Neural progenitor cell (in vitro differentiated cells): ENCODE results near the gene HSPG2. TPM values are rescaled to one million over a fixed set of nuclear protein-coding genes. Genes with fewer than 3 reads are reported as not detected.
"Not testable (repeated sequence)": the region's sequence is repeated elsewhere in the genome, so short reads cannot be mapped to it uniquely, and the experiment has no call there.

Source experiments
- DNase-seq: peaks from one replicate; pipeline ENCODE4 v3.0.0-alpha.2; 2016; ENCODE audit warnings: low spot score
- H2AFZ ChIP-seq: fragments of 200-600 bp; sonication (generic); replicated peaks from 2 replicates; pipeline ENCODE4 v1.6.1; 2016; ENCODE audit warnings: antibody characterized with exemption
- H3F3A ChIP-seq: fragments of 200-600 bp; sonication (generic); 2 replicates; pipeline ENCODE4 v1.6.1; 2016; ENCODE audit warnings: antibody characterized with exemption, low read depth
- H3K27ac ChIP-seq: fragments of 200-600 bp; sonication (generic); 2 replicates; pipeline ENCODE4 v1.5.1; 2016; ENCODE audit warnings: mild to moderate bottlenecking
- H3K27me3 ChIP-seq: fragments of 200-600 bp; sonication (generic); 2 replicates; pipeline ENCODE4 v1.6.1; 2016; ENCODE audit warnings: mild to moderate bottlenecking, moderate library complexity
- H3K36me3 ChIP-seq: fragments of 200-600 bp; sonication (generic); 2 replicates; pipeline ENCODE4 v1.5.1; 2016
- H3K4me1 ChIP-seq: fragments of 200-600 bp; sonication (generic); 2 replicates; pipeline ENCODE4 v1.6.1; 2016; ENCODE audit warnings: mixed run types
- H3K4me2 ChIP-seq: fragments of 200-600 bp; sonication (generic); 2 replicates; pipeline ENCODE4 v1.6.1; 2016
- H3K4me3 ChIP-seq: fragments of 200-600 bp; sonication (generic); 2 replicates; pipeline ENCODE4 v1.5.1; 2016
- H3K79me2 ChIP-seq: fragments of 200-600 bp; sonication (generic); 2 replicates; pipeline ENCODE4 v1.6.1; 2016; ENCODE audit warnings: low read depth
- H3K9ac ChIP-seq: fragments of 200-600 bp; sonication (generic); 2 replicates; pipeline ENCODE4 v1.6.1; 2016
- H3K9me3 ChIP-seq: fragments of 200-600 bp; sonication (generic); 2 replicates; pipeline ENCODE4 v1.5.1; 2016; ENCODE audit warnings: low read depth
- H4K20me1 ChIP-seq: fragments of 200-600 bp; sonication (generic); 2 replicates; pipeline ENCODE4 v1.6.1; 2016; ENCODE audit warnings: low read depth
- H3K27ac Mint-ChIP-seq: 3 replicates; pipeline ENCODE4 v1.8.0; 2021; ENCODE audit warnings: mixed read lengths
- H3K27me3 Mint-ChIP-seq: 2 replicates; pipeline ENCODE4 v1.8.0; 2022; ENCODE audit warnings: low read depth, mild to moderate bottlenecking, inconsistent platforms, moderate library complexity, mixed read lengths; ENCODE audit not compliant: insufficient read depth
- H3K36me3 Mint-ChIP-seq: 3 replicates; pipeline ENCODE4 v1.8.0; 2021; ENCODE audit warnings: mixed read lengths
- H3K4me1 Mint-ChIP-seq: 3 replicates; pipeline ENCODE4 v1.8.0; 2021; ENCODE audit warnings: mixed read lengths
- H3K4me3 Mint-ChIP-seq: 3 replicates; pipeline ENCODE4 v1.8.0; 2021; ENCODE audit warnings: mild to moderate bottlenecking, moderate library complexity, mixed read lengths
- H3K9me3 Mint-ChIP-seq: 3 replicates; pipeline ENCODE4 v1.8.0; 2020; ENCODE audit warnings: mixed read lengths
- CTCF ChIP-seq: fragments of 200-600 bp; sonication (generic); IDR thresholded peaks from 2 replicates; pipeline ENCODE4 v1.5.1; 2017; ENCODE audit warnings: antibody characterized with exemption, mild to moderate bottlenecking
- EZH2 ChIP-seq: fragments of 200-600 bp; sonication (generic); IDR thresholded peaks from 2 replicates; pipeline ENCODE4 v1.6.1; 2017; ENCODE audit warnings: antibody characterized with exemption, mild to moderate bottlenecking, moderate library complexity
- EZH2phosphoT487 ChIP-seq: fragments of 200-600 bp; sonication (generic); IDR thresholded peaks from 2 replicates; pipeline ENCODE4 v1.6.1; 2017; ENCODE audit warnings: antibody characterized with exemption
- total RNA-seq: library from RNA; depleted of rRNA; stranded (reverse); fragments of >200 nt; gene quantifications from 2 replicates; pipeline ENCODE4 v1.2.3, GENCODE V29; 2015; ENCODE audit warnings: low replicate concordance

HSPG2 gene
- total RNA-seq, 1 donor from 2014 or later: 6.9 TPM

GRCh38 chr1:21970523-21970922, 33.4 kb upstream of the HSPG2 start:
- H2AFZ ChIP-seq, H3K36me3 ChIP-seq, H3K36me3 Mint-ChIP-seq, H3K4me1 Mint-ChIP-seq, H3K9ac ChIP-seq, H3F3A ChIP-seq, H3K27me3 ChIP-seq, H3K9me3 Mint-ChIP-seq, DNase-seq, H4K20me1 ChIP-seq, H3K27ac Mint-ChIP-seq, H3K9me3 ChIP-seq, H3K4me3 Mint-ChIP-seq, H3K79me2 ChIP-seq, H3K4me2 ChIP-seq, H3K4me1 ChIP-seq, H3K27me3 Mint-ChIP-seq, H3K27ac ChIP-seq, H3K4me3 ChIP-seq: not testable (repeated sequence)

- not testable (repeated sequence) for H3K9ac ChIP-seq, DNase-seq, H3K27ac ChIP-seq, H3K27me3 ChIP-seq, H3K4me3 ChIP-seq, H3K4me3 Mint-ChIP-seq, H3K36me3 ChIP-seq, H3K79me2 ChIP-seq, H2AFZ ChIP-seq, H3K4me1 Mint-ChIP-seq, H3K9me3 ChIP-seq, H3K4me1 ChIP-seq, H3K36me3 Mint-ChIP-seq, H4K20me1 ChIP-seq, H3K27ac Mint-ChIP-seq, H3K27me3 Mint-ChIP-seq, H3F3A ChIP-seq, H3K9me3 Mint-ChIP-seq, H3K4me2 ChIP-seq
Observed at GRCh38 chr1:21969066-21969465, 32.0 kb upstream of the HSPG2 start.

GRCh38 chr1:21967216-21967615, 30.1 kb upstream of the HSPG2 start:
- not testable (repeated sequence) for H3K36me3 Mint-ChIP-seq, H3K79me2 ChIP-seq, H3K9me3 Mint-ChIP-seq, H3K4me3 ChIP-seq, H3K36me3 ChIP-seq, H3K27me3 ChIP-seq, H3K9ac ChIP-seq, H4K20me1 ChIP-seq, H3K27ac Mint-ChIP-seq, H3K27ac ChIP-seq, H3K4me2 ChIP-seq, H3K9me3 ChIP-seq, H3K4me3 Mint-ChIP-seq, H2AFZ ChIP-seq, H3K27me3 Mint-ChIP-seq, H3K4me1 ChIP-seq, DNase-seq, H3F3A ChIP-seq
- peaks cover 16% of the 10 kb centered on the region for H3K4me1 Mint-ChIP-seq

- no peaks in the 10 kb centered on the region for H3K9me3 Mint-ChIP-seq
- no peak for DNase-seq
- peaks cover 7% of the 10 kb centered on the region for H3K27me3 Mint-ChIP-seq
- H3K27ac ChIP-seq: no peak overlapping the region
- no peaks in the 10 kb centered on the region for H3K9me3 ChIP-seq
- no peak overlapping the region for H3K9ac ChIP-seq
- no peaks in the 10 kb centered on the region for H3K4me1 ChIP-seq
- H3K4me1 Mint-ChIP-seq: peaks cover 18% of the 10 kb centered on the region
- H3F3A ChIP-seq: no peaks in the 10 kb centered on the region
- H2AFZ ChIP-seq: no peak overlapping the region
- H3K79me2 ChIP-seq: no peaks in the 10 kb centered on the region
- H3K36me3 ChIP-seq: no peaks in the 10 kb centered on the region
- H3K4me3 ChIP-seq: no peak overlapping the region
- no peak overlapping the region for H3K4me2 ChIP-seq
- no peak overlapping the region for H3K27ac Mint-ChIP-seq
- no peaks in the 10 kb centered on the region for H4K20me1 ChIP-seq
- H3K27me3 ChIP-seq: no peaks in the 10 kb centered on the region
- TF ChIP-seq EZH2: no peak
- no peak for TF ChIP-seq CTCF
- no peak for TF ChIP-seq EZH2phosphoT487
- H3K4me3 Mint-ChIP-seq: no peak overlapping the region
- no peaks in the 10 kb centered on the region for H3K36me3 Mint-ChIP-seq
Observed at GRCh38 chr1:21966247-21967000, 29.3 kb upstream of the HSPG2 start.
